Activated CD4-positive, alpha-beta T cell treated with anti-CD3 and anti-CD28 coated beads for 48 hours (primary cell): ENCODE results near the gene CACNA1C.

Experiments used
- DNase-seq: peaks from one replicate; pipeline ENCODE4 v3.0.0-alpha.2; 2020

The CACNA1C gene

GRCh38 chr12:2260441-2260840 is 207.7 kb downstream of the CACNA1C start:
- no peak for DNase-seq

GRCh38 chr12:2261708-2262107 is 208.9 kb downstream of the CACNA1C start:
- no peak for DNase-seq

GRCh38 chr12:2262449-2262848 is 209.7 kb downstream of the CACNA1C start:
- DNase-seq: no peak

- DNase-seq: no peak
Observed at GRCh38 chr12:2263901-2264300, 211.1 kb downstream of the CACNA1C start.

- DNase-seq: no peak
Observed at GRCh38 chr12:2264651-2265232, 212.0 kb downstream of the CACNA1C start.

- no peak for DNase-seq
Observed at GRCh38 chr12:2265461-2266167, 212.8 kb downstream of the CACNA1C start.

GRCh38 chr12:2266666-2267620 is 214.2 kb downstream of the CACNA1C start:
- no peak for DNase-seq

- no peak for DNase-seq
Observed at GRCh38 chr12:2267703-2268470, 215.1 kb downstream of the CACNA1C start.

- no peak for DNase-seq
Observed at GRCh38 chr12:2268471-2269286, 215.9 kb downstream of the CACNA1C start.

- DNase-seq: no peak
Observed at GRCh38 chr12:2270846-2271245, 218.1 kb downstream of the CACNA1C start.

GRCh38 chr12:2271961-2272360 is 219.2 kb downstream of the CACNA1C start:
- no peak for DNase-seq

- no peak for DNase-seq
Observed at GRCh38 chr12:2273288-2273687, 220.5 kb downstream of the CACNA1C start.

- DNase-seq: no peak
Observed at GRCh38 chr12:2273751-2274150, 221.0 kb downstream of the CACNA1C start.

- no peak for DNase-seq
Observed at GRCh38 chr12:2274733-2275132, 221.9 kb downstream of the CACNA1C start.

- DNase-seq: no peak
Observed at GRCh38 chr12:2276288-2277033, 223.7 kb downstream of the CACNA1C start.

GRCh38 chr12:2277492-2278155 is 224.8 kb downstream of the CACNA1C start:
- no peak for DNase-seq

- no peak for DNase-seq
Observed at GRCh38 chr12:2281446-2281845, 228.7 kb downstream of the CACNA1C start.

- no peak for DNase-seq
Observed at GRCh38 chr12:2282318-2282717, 229.5 kb downstream of the CACNA1C start.

GRCh38 chr12:2283480-2283879 is 230.7 kb downstream of the CACNA1C start:
- DNase-seq: no peak

- DNase-seq: no peak
Observed at GRCh38 chr12:2283916-2284315, 231.1 kb downstream of the CACNA1C start.
